Psoas muscle (tissue), 8 donors: ENCODE data around the gene FHAD1. TPM values are rescaled to one million over a fixed set of nuclear protein-coding genes. Genes with fewer than 3 reads are reported as not detected.
"Not testable (repeated sequence)": the region's sequence is repeated elsewhere in the genome, so short reads cannot be mapped to it uniquely, and the experiment has no call there.

Source experiments
- ATAC-seq, 4 donors: fragments of 200-7000 bp; cut with Tn5 transposase; one replicate each; pipeline ENCODE4 v1.9.1; 2020; ENCODE audit warnings: moderate library complexity in 3 of 4, mild to moderate bottlenecking in 2 of 4
- DNase-seq, 2 donors: peaks; one replicate each; pipeline ENCODE4 v3.0.0-alpha.2; 2020
- H3K27ac ChIP-seq: fragments of 200-600 bp; one replicate; pipeline ENCODE4 v1.8.0; 2022
- H3K27me3 ChIP-seq, 3 donors: fragments of 200-600 bp in 1 of 3; one replicate each; pipeline versions ENCODE4 v1.6.1 to v1.8.0; 2013 to 2022; ENCODE audit warnings: low read length in 2 of 3, mild to moderate bottlenecking in 2 of 3, moderate library complexity in 1 of 3; ENCODE audit not compliant: insufficient read depth in 3 of 3
- H3K36me3 ChIP-seq, 2 donors: fragments of 200-600 bp in 1 of 2; one replicate each; pipeline versions ENCODE4 v1.6.1 to v1.8.0; 2013 to 2022; ENCODE audit warnings: low read depth in 1 of 2, mild to moderate bottlenecking in 1 of 2, moderate library complexity in 1 of 2; ENCODE audit not compliant: insufficient read depth in 1 of 2
- H3K4me1 ChIP-seq: fragments of 200-600 bp; one replicate; pipeline ENCODE4 v1.8.0; 2022
- H3K4me3 ChIP-seq: fragments of 200-600 bp; one replicate; pipeline ENCODE4 v1.8.0; 2022; ENCODE audit warnings: mild to moderate bottlenecking
- H3K9me3 ChIP-seq: fragments of 200-600 bp; one replicate; pipeline ENCODE4 v1.8.0; 2022
- CTCF ChIP-seq: fragments of 200-600 bp; IDR thresholded peaks from one replicate; pipeline ENCODE4 v1.8.0; 2022; ENCODE audit warnings: antibody characterized with exemption
- WGBS, 3 donors: extraction: QIAGEN DNeasy Blood & Tissue Kit; methylation state at CpG; one replicate each; pipeline versions ENCODE4 v1.1.6 to v1.1.7; 2013; 5-methylcytosine and 5-hydroxymethylcytosine counted together
- intact Hi-C, 2 donors: fragments of 100-400 bp; cut with DNase I; formaldehyde crosslinking; loops; one replicate each; pipeline versions ENCODE4 v1.11.0 to v1.14.2; 2022
- polyA plus RNA-seq, 3 donors: library from polyadenylated mRNA; stranded (reverse); fragments of 200-250 nt; gene quantifications; one replicate each; pipeline ENCODE4 v1.2.3, GENCODE V29; 2013
- total RNA-seq, 4 donors: library from RNA; stranded (reverse); fragmentation: NEBNext Ultra II Directional in 2 of 4; extraction: Animal tissue kit (Norgen Biotek cat#: 25700) in 2 of 4; gene quantifications; one replicate each; pipeline versions ENCODE4 v1.2.1 to v1.2.4, GENCODE V29; 2021 to 2023
- donor health status: healthy with polysubstance abuse.
- donor health status: DM: no; HTN: no; CAD: no; lungs with moderate emphysema.
- donor health status: Bipolar disorder and iron deficiency.
- donor health status: healthy.
- donor health status: DM: yes; HTN: yes; CAD: no.
- donor health status: DM: no; HTN: no; CAD: no.
- donor health status: DM: no; HTN: no; CAD: no.
- donor health status: DM: yes; HTN: yes; CAD: no.

The FHAD1 gene
- total and polyA plus RNA-seq, 7 donors: 0.03 to 0.24 (median 0.06) TPM; not detected in 4

GRCh38 chr1:15295696-15296095 is 48.7 kb downstream of the FHAD1 start:
- H3K9me3 ChIP-seq: no peaks in the 10 kb centered on the region
- H3K36me3 ChIP-seq: no peaks in the 10 kb centered on the region
- no peak for ATAC-seq
- H3K27me3 ChIP-seq: peaks cover 0 to 2% (median 0%) of the 10 kb centered on the region in 3 donors
- 67 to 79% (median 71%) methylated on average over 5 of the region's 5 CpGs for WGBS, 3 donors
- intact Hi-C loops: no loop called here
- TF ChIP-seq CTCF: no peak
- no peak overlapping the region for H3K27ac ChIP-seq
- H3K4me3 ChIP-seq: no peak overlapping the region
- no peaks in the 10 kb centered on the region for H3K4me1 ChIP-seq
- no peak for DNase-seq

- intact Hi-C loops: no loop called here
- WGBS, 3 donors: 65 to 67% (median 65%) methylated on average over 9 of the region's 9 CpGs
- TF ChIP-seq CTCF: no peak
- peaks cover 0 to 2% (median 0%) of the 10 kb centered on the region in 3 donors for H3K27me3 ChIP-seq
- H3K36me3 ChIP-seq: no peaks in the 10 kb centered on the region
- H3K9me3 ChIP-seq: no peaks in the 10 kb centered on the region
- no peak overlapping the region for H3K27ac ChIP-seq
- H3K4me3 ChIP-seq: no peak overlapping the region
- ATAC-seq (no peak), DNase-seq (no peak)
- H3K4me1 ChIP-seq: no peaks in the 10 kb centered on the region
Observed at GRCh38 chr1:15296585-15297321, 49.7 kb downstream of the FHAD1 start.

- H3K4me3 ChIP-seq, H3K27me3 ChIP-seq, H3K27ac ChIP-seq, H3K9me3 ChIP-seq, ATAC-seq, DNase-seq, intact Hi-C loops, H3K36me3 ChIP-seq, H3K4me1 ChIP-seq: not testable (repeated sequence)
- WGBS, 3 donors: 90 to 96% (median 92%) methylated on average over 4 of the region's 4 CpGs
Observed at GRCh38 chr1:15297975-15298374, 51.0 kb downstream of the FHAD1 start.

- intact Hi-C loops: no loop called here
- peaks cover 0 to 2% (median 0%) of the 10 kb centered on the region in 3 donors for H3K27me3 ChIP-seq
- no peaks in the 10 kb centered on the region for H3K4me1 ChIP-seq
- DNase-seq (no peak), ATAC-seq (no peak)
- TF ChIP-seq CTCF: no peak
- no peak overlapping the region for H3K27ac ChIP-seq
- WGBS, 3 donors: 31 to 100% (median 100%) methylated on average over 1 of the region's 1 CpG
- H3K36me3 ChIP-seq: no peaks in the 10 kb centered on the region
- H3K9me3 ChIP-seq: no peaks in the 10 kb centered on the region
- no peak overlapping the region for H3K4me3 ChIP-seq
Observed at GRCh38 chr1:15299179-15299578, 52.2 kb downstream of the FHAD1 start.

- H3K36me3 ChIP-seq: no peaks in the 10 kb centered on the region
- DNase-seq (no peak), ATAC-seq (no peak)
- no peaks in the 10 kb centered on the region for H3K4me1 ChIP-seq
- WGBS, 3 donors: 77 to 81% (median 79%) methylated on average over 4 of the region's 4 CpGs
- H3K9me3 ChIP-seq: no peaks in the 10 kb centered on the region
- H3K4me3 ChIP-seq: no peak overlapping the region
- H3K27ac ChIP-seq: no peak overlapping the region
- intact Hi-C loops: no loop called here
- peaks cover 0 to 2% (median 0%) of the 10 kb centered on the region in 3 donors for H3K27me3 ChIP-seq
- no peak for TF ChIP-seq CTCF
Observed at GRCh38 chr1:15299806-15300205, 52.8 kb downstream of the FHAD1 start.
